ENCODE measurements around the gene COL5A1.

- TF ChIP-seq, protein P1, sequence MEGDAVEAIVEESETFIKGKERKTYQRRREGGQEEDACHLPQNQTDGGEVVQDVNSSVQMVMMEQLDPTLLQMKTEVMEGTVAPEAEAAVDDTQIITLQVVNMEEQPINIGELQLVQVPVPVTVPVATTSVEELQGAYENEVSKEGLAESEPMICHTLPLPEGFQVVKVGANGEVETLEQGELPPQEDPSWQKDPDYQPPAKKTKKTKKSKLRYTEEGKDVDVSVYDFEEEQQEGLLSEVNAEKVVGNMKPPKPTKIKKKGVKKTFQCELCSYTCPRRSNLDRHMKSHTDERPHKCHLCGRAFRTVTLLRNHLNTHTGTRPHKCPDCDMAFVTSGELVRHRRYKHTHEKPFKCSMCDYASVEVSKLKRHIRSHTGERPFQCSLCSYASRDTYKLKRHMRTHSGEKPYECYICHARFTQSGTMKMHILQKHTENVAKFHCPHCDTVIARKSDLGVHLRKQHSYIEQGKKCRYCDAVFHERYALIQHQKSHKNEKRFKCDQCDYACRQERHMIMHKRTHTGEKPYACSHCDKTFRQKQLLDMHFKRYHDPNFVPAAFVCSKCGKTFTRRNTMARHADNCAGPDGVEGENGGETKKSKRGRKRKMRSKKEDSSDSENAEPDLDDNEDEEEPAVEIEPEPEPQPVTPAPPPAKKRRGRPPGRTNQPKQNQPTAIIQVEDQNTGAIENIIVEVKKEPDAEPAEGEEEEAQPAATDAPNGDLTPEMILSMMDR (IDR thresholded peaks at IDR 0.05; ENCODE audit: insufficient read depth, low read length), result no peak
- TF ChIP-seq REST (IDR thresholded peaks at IDR 0.05; ENCODE audit: insufficient replicate concordance, low read depth), result no peak
- TF ChIP-seq GABPA (IDR thresholded peaks at IDR 0.05; ENCODE audit: low read depth), result no peak
- no peak for TF ChIP-seq POLR2AphosphoS5 (IDR thresholded peaks at IDR 0.05; ENCODE audit: low read depth)
Measured at GRCh38 chr9:134728021-134728795, 86.6 kb downstream of the COL5A1 start.

All from HL-60 (cell line).